ENCODE results near the gene TLE1.

TLE1 gene

DNA sequence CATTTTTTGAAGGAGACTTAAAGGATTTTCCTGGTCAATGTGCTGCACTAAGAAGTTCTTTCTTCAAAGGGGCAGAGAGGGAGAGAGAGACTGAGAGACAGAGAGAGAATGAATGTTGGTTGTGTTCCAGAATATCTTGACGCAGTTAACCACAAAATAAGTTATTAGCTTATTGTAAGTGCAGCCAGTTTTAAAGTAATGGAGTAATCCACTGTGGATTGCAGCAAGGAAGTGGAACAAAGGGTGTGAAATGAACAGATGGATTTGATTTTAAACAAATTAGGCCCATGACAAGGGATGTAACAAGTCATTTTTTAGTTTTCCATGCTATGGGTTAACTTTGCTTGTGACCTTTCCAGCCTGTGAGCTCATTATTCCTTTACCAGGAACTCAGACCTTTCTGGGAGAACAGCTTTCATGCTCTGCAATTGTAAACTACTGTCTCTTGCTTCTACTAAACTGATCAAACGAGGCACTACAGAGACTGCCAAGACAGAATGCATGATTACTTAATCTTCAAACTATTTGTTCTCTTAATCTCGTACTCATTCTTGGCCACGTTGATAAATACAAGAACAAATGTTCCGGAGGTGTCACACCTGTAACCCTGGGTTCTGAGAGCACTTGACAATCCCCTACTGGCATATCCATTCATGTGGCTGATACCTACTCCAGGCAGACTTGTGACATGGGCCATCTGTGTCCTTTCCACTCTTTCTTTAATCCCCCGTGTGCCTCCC lies 131.1 kb downstream of the TLE1 start:
- no peak overlapping the region for H3K23ac ChIP-seq (ENCODE audit: low read length in 2 of 2)
- peak overlapping the region; percentile 44 for H2BK15ac ChIP-seq (ENCODE audit: low read depth, poor library complexity, severe bottlenecking)
- no peaks in the 10 kb centered on the region for H3K79me1 ChIP-seq (replicated peaks; ENCODE audit: low read length, poor library complexity, severe bottlenecking)
- peak overlapping the region; percentile 66 for H4K8ac ChIP-seq (ENCODE audit: low read length)
- no peak overlapping the region for H2AFZ ChIP-seq (ENCODE audit: low read depth, low read length)
- 18% methylated on average over 6 of the region's 6 CpGs for WGBS
- DNase-seq: peak; percentile 84
- peak overlapping the region; percentile 81 to 94 for H3K18ac ChIP-seq (ENCODE audit: low read depth in 1 of 2, low read length in 2 of 2)
- peak overlapping the region; percentile 95 for H3K27ac ChIP-seq (ENCODE audit: low read length, poor library complexity, severe bottlenecking)
- H3K9ac ChIP-seq (ENCODE audit: low read length): peak overlapping the region; percentile 49
- H3K36me3 ChIP-seq (ENCODE audit: control insufficient read depth in 1 of 2, insufficient read depth in 2 of 2, low read depth in 1 of 2, low read length in 2 of 2): no peaks in the 10 kb centered on the region
- peak overlapping the region in 1 of 2 experiments; percentile 16 for H3K4me3 ChIP-seq (ENCODE audit: insufficient read depth in 1 of 2, low read depth in 1 of 2, low read length in 2 of 2)
- H2BK12ac ChIP-seq (ENCODE audit: low read length in 2 of 2): peak overlapping the region; percentile 81 to 99
- no peaks in the 10 kb centered on the region for H3K9me3 ChIP-seq (ENCODE audit: control insufficient read depth, low read length)
- peaks cover 0 to 26% of the 10 kb centered on the region in 2 experiments for H3K27me3 ChIP-seq (ENCODE audit: control insufficient read depth in 1 of 2, insufficient read depth in 1 of 2, low read length in 2 of 2)
- peak overlapping the region; percentile 98 for H2AK5ac ChIP-seq (ENCODE audit: low read length, severe bottlenecking)
- H4K91ac ChIP-seq (ENCODE audit: low read length): peak overlapping the region; percentile 77
- H3K14ac ChIP-seq (ENCODE audit: low read length in 2 of 2): peak overlapping the region in 1 of 2 experiments; percentile 44
- H2BK5ac ChIP-seq (ENCODE audit: low read depth, low read length, poor library complexity, severe bottlenecking): peak overlapping the region; percentile 88
- H2BK120ac ChIP-seq (ENCODE audit: low read depth, low read length): peak overlapping the region; percentile 93
- peak overlapping the region; percentile 55 to 84 for H3K4ac ChIP-seq (ENCODE audit: low read depth in 1 of 2, low read length in 2 of 2)
- H3K4me2 ChIP-seq (ENCODE audit: low read length, poor library complexity, severe bottlenecking): no peak overlapping the region
- peaks cover 15% of the 10 kb centered on the region for H3K4me1 ChIP-seq (ENCODE audit: control insufficient read depth, insufficient read depth, low read depth, low read length)

DNA sequence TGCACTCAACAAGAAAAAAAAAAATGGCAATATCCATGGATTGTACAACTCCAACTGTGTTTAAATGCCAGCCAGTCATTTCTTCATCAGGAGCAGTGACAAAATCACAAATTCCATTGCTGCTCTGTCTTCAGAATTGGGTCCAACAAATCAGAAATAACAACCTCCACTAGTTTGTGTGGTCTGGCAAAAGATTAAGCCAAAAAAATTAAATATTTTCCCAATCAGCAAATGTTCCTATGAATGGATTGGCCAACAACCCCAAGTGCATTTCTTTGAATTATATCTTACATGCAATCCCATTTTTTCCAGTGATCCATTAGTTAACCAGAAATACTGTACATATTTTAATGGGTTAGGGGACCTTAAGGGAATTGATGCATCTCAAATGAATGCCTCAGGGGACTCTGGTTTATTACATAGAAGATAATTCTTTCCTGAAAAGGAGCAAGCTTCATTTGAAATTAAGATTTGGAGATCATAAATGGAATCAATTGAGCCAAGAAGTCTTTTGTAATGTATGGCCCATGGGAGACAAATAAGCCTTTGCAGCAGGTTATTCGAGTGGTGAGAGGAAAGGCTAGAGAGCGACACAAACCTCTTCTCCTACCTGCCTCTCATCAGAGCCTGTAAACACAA lies 131.8 kb downstream of the TLE1 start:
- no peak overlapping the region for H3K4ac ChIP-seq (ENCODE audit: low read depth in 1 of 2, low read length in 2 of 2)
- DNase-seq: no peak
- no peaks in the 10 kb centered on the region for H3K36me3 ChIP-seq (ENCODE audit: control insufficient read depth in 1 of 2, insufficient read depth in 2 of 2, low read depth in 1 of 2, low read length in 2 of 2)
- peaks cover 10% of the 10 kb centered on the region for H3K4me1 ChIP-seq (ENCODE audit: control insufficient read depth, insufficient read depth, low read depth, low read length)
- no peak overlapping the region for H2BK12ac ChIP-seq (ENCODE audit: low read length in 2 of 2)
- H3K18ac ChIP-seq (ENCODE audit: low read depth in 1 of 2, low read length in 2 of 2): no peak overlapping the region
- H3K14ac ChIP-seq (ENCODE audit: low read length in 2 of 2): no peak overlapping the region
- H3K9ac ChIP-seq (ENCODE audit: low read length): peak overlapping the region; percentile 36
- peak overlapping the region; percentile 78 for H2AK5ac ChIP-seq (ENCODE audit: low read length, severe bottlenecking)
- H3K27ac ChIP-seq (ENCODE audit: low read length, poor library complexity, severe bottlenecking): peak overlapping the region; percentile 95
- peak overlapping the region; percentile 22 for H2BK5ac ChIP-seq (ENCODE audit: low read depth, low read length, poor library complexity, severe bottlenecking)
- no peak overlapping the region for H3K4me2 ChIP-seq (ENCODE audit: low read length, poor library complexity, severe bottlenecking)
- no CpG with 5 or more reads among the region's 2 CpGs for WGBS
- H3K9me3 ChIP-seq (ENCODE audit: control insufficient read depth, low read length): no peaks in the 10 kb centered on the region
- H3K79me1 ChIP-seq (replicated peaks; ENCODE audit: low read length, poor library complexity, severe bottlenecking): no peaks in the 10 kb centered on the region
- no peak overlapping the region for H4K8ac ChIP-seq (ENCODE audit: low read length)
- H2BK15ac ChIP-seq (ENCODE audit: low read depth, poor library complexity, severe bottlenecking): no peak overlapping the region
- H2AFZ ChIP-seq (ENCODE audit: low read depth, low read length): no peak overlapping the region
- H3K4me3 ChIP-seq (ENCODE audit: insufficient read depth in 1 of 2, low read depth in 1 of 2, low read length in 2 of 2): peak overlapping the region in 1 of 2 experiments; percentile 4
- peaks cover 0 to 31% of the 10 kb centered on the region in 2 experiments for H3K27me3 ChIP-seq (ENCODE audit: control insufficient read depth in 1 of 2, insufficient read depth in 1 of 2, low read length in 2 of 2)
- H3K23ac ChIP-seq (ENCODE audit: low read length in 2 of 2): no peak overlapping the region
- H2BK120ac ChIP-seq (ENCODE audit: low read depth, low read length): no peak overlapping the region
- H4K91ac ChIP-seq (ENCODE audit: low read length): no peak overlapping the region

DNA sequence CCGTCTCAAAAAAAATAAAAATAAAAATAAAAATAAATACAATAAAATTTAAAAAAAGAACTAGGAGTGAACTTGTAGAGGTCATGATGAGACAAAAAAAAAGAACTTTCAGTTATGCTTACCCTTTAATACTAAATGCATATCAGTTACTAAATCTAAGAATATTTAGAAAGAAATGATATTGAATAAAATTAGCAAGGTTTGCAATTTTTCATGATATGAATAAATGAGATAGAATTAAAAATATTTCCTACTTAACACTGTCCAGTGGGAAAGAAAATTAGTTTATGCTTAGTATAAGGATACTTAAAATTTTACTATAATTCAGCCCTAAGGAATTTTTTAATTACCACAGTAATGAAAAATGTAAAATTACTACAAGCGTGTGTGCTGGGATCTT lies 132.4 kb downstream of the TLE1 start:
- peak overlapping the region; percentile 11 for H3K9ac ChIP-seq (ENCODE audit: low read length)
- no peak overlapping the region for H2BK12ac ChIP-seq (ENCODE audit: low read length in 2 of 2)
- H3K23ac ChIP-seq (ENCODE audit: low read length in 2 of 2): no peak overlapping the region
- H3K79me1 ChIP-seq (replicated peaks; ENCODE audit: low read length, poor library complexity, severe bottlenecking): no peaks in the 10 kb centered on the region
- peaks cover 0 to 34% of the 10 kb centered on the region in 2 experiments for H3K27me3 ChIP-seq (ENCODE audit: control insufficient read depth in 1 of 2, insufficient read depth in 1 of 2, low read length in 2 of 2)
- H2AK5ac ChIP-seq (ENCODE audit: low read length, severe bottlenecking): no peak overlapping the region
- DNase-seq: no peak
- H3K14ac ChIP-seq (ENCODE audit: low read length in 2 of 2): no peak overlapping the region
- no peak overlapping the region for H2BK120ac ChIP-seq (ENCODE audit: low read depth, low read length)
- 100% methylated on average over 1 of the region's 2 CpGs for WGBS
- no peak overlapping the region for H2BK5ac ChIP-seq (ENCODE audit: low read depth, low read length, poor library complexity, severe bottlenecking)
- H3K36me3 ChIP-seq (ENCODE audit: control insufficient read depth in 1 of 2, insufficient read depth in 2 of 2, low read depth in 1 of 2, low read length in 2 of 2): no peaks in the 10 kb centered on the region
- no peak overlapping the region for H3K18ac ChIP-seq (ENCODE audit: low read depth in 1 of 2, low read length in 2 of 2)
- H4K91ac ChIP-seq (ENCODE audit: low read length): no peak overlapping the region
- H3K4me1 ChIP-seq (ENCODE audit: control insufficient read depth, insufficient read depth, low read depth, low read length): peaks cover 7% of the 10 kb centered on the region
- H2AFZ ChIP-seq (ENCODE audit: low read depth, low read length): no peak overlapping the region
- H3K27ac ChIP-seq (ENCODE audit: low read length, poor library complexity, severe bottlenecking): no peak overlapping the region
- H2BK15ac ChIP-seq (ENCODE audit: low read depth, poor library complexity, severe bottlenecking): no peak overlapping the region
- H3K4me2 ChIP-seq (ENCODE audit: low read length, poor library complexity, severe bottlenecking): no peak overlapping the region
- no peak overlapping the region for H3K4me3 ChIP-seq (ENCODE audit: insufficient read depth in 1 of 2, low read depth in 1 of 2, low read length in 2 of 2)
- H3K4ac ChIP-seq (ENCODE audit: low read depth in 1 of 2, low read length in 2 of 2): no peak overlapping the region
- no peak overlapping the region for H4K8ac ChIP-seq (ENCODE audit: low read length)
- no peaks in the 10 kb centered on the region for H3K9me3 ChIP-seq (ENCODE audit: control insufficient read depth, low read length)

DNA sequence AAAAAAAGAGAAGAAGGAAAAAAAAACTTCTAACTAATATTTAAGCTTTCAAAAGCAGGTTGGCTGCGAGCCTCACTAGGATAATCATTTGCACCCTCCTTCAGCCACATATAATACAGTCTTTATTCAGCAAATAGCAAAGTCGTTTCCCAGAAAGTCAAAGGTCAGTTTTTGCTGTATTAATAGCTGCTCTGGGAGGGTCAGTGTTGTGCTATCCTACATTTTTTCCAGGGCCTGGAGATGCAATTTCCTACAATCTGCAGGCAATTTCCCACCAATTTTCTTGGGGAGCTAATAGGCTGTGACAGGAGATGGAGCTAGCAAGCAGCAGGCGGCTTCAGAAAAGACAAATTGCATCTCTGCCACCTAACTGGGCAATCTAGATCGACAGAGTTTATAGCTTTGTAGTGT lies 136.8 kb downstream of the TLE1 start:
- peak overlapping the region; percentile 28 for H3K27ac ChIP-seq (ENCODE audit: low read length, poor library complexity, severe bottlenecking)
- H3K4me2 ChIP-seq (ENCODE audit: low read length, poor library complexity, severe bottlenecking): no peak overlapping the region
- no peaks in the 10 kb centered on the region for H3K79me1 ChIP-seq (replicated peaks; ENCODE audit: low read length, poor library complexity, severe bottlenecking)
- DNase-seq: no peak
- peaks cover 0 to 69% of the 10 kb centered on the region in 2 experiments for H3K27me3 ChIP-seq (ENCODE audit: control insufficient read depth in 1 of 2, insufficient read depth in 1 of 2, low read length in 2 of 2)
- no peak overlapping the region for H3K18ac ChIP-seq (ENCODE audit: low read depth in 1 of 2, low read length in 2 of 2)
- H4K8ac ChIP-seq (ENCODE audit: low read length): no peak overlapping the region
- no peak overlapping the region for H2BK5ac ChIP-seq (ENCODE audit: low read depth, low read length, poor library complexity, severe bottlenecking)
- no peak overlapping the region for H3K23ac ChIP-seq (ENCODE audit: low read length in 2 of 2)
- no peak overlapping the region for H3K9ac ChIP-seq (ENCODE audit: low read length)
- H2AK5ac ChIP-seq (ENCODE audit: low read length, severe bottlenecking): no peak overlapping the region
- no peaks in the 10 kb centered on the region for H3K9me3 ChIP-seq (ENCODE audit: control insufficient read depth, low read length)
- H4K91ac ChIP-seq (ENCODE audit: low read length): no peak overlapping the region
- H3K4ac ChIP-seq (ENCODE audit: low read depth in 1 of 2, low read length in 2 of 2): no peak overlapping the region
- no peak overlapping the region for H3K14ac ChIP-seq (ENCODE audit: low read length in 2 of 2)
- H2BK120ac ChIP-seq (ENCODE audit: low read depth, low read length): no peak overlapping the region
- peaks cover 3% of the 10 kb centered on the region for H3K4me1 ChIP-seq (ENCODE audit: control insufficient read depth, insufficient read depth, low read depth, low read length)
- no peaks in the 10 kb centered on the region for H3K36me3 ChIP-seq (ENCODE audit: control insufficient read depth in 1 of 2, insufficient read depth in 2 of 2, low read depth in 1 of 2, low read length in 2 of 2)
- no peak overlapping the region for H3K4me3 ChIP-seq (ENCODE audit: insufficient read depth in 1 of 2, low read depth in 1 of 2, low read length in 2 of 2)
- H2BK15ac ChIP-seq (ENCODE audit: low read depth, poor library complexity, severe bottlenecking): no peak overlapping the region
- 28% methylated on average over 3 of the region's 4 CpGs for WGBS
- no peak overlapping the region for H2AFZ ChIP-seq (ENCODE audit: low read depth, low read length)
- H2BK12ac ChIP-seq (ENCODE audit: low read length in 2 of 2): peak overlapping the region in 1 of 2 experiments; percentile 79

All from mesenchymal stem cell (in vitro differentiated cells and primary cell).